Suprapubic skin (tissue), 4 donors: ENCODE results near the gene LSP1. TPM values are rescaled to one million over a fixed set of nuclear protein-coding genes. Genes with fewer than 3 reads are reported as not detected.

ENCODE experiments used
- DNase-seq, 2 donors: peaks; one replicate each; pipeline ENCODE4 v3.0.0-alpha.2; 2019; ENCODE audit warnings: low spot score in 2 of 2
- H3K27ac ChIP-seq: fragments of 200-600 bp; sonication (generic); one replicate; pipeline ENCODE4 v1.5.1; 2019
- H3K27me3 ChIP-seq: fragments of 200-600 bp; sonication (generic); one replicate; pipeline ENCODE4 v1.5.1; 2019
- H3K36me3 ChIP-seq: fragments of 200-600 bp; sonication (generic); one replicate; pipeline ENCODE4 v1.5.1; 2019
- H3K4me1 ChIP-seq: fragments of 200-600 bp; sonication (generic); one replicate; pipeline ENCODE4 v1.5.1; 2019
- H3K4me3 ChIP-seq: fragments of 200-600 bp; sonication (generic); one replicate; pipeline ENCODE4 v1.5.1; 2019; ENCODE audit warnings: mild to moderate bottlenecking
- H3K9me3 ChIP-seq: fragments of 200-600 bp; sonication (generic); one replicate; pipeline ENCODE4 v1.5.1; 2019
- CTCF ChIP-seq, 2 donors: fragments of 200-600 bp in 1 of 2; fragments of 450-650 bp in 1 of 2; sonication (generic) in 1 of 2; IDR thresholded peaks; one replicate each; pipeline ENCODE4 v1.5.1; 2016 to 2019; ENCODE audit warnings: antibody characterized with exemption in 2 of 2, mild to moderate bottlenecking in 1 of 2, moderate library complexity in 1 of 2
- EP300 ChIP-seq: sonication (generic); formaldehyde crosslinking; IDR thresholded peaks from one replicate; pipeline ENCODE4 v1.6.1; 2017; ENCODE audit warnings: antibody characterized with exemption
- POLR2A ChIP-seq, 2 donors: fragments of 450-650 bp; IDR thresholded peaks; one replicate each; pipeline ENCODE4 v1.6.1; 2017; ENCODE audit warnings: antibody characterized with exemption in 2 of 2, mild to moderate bottlenecking in 2 of 2, moderate library complexity in 2 of 2
- POLR2AphosphoS5 ChIP-seq, 3 donors: sonication (generic); formaldehyde crosslinking; IDR thresholded peaks; one replicate each; pipeline ENCODE4 v1.6.1; 2017; ENCODE audit warnings: antibody characterized with exemption in 3 of 3
- WGBS: methylation state at CpG from one replicate; pipeline ENCODE4 v1.1.5; 2018; 5-methylcytosine and 5-hydroxymethylcytosine counted together
- total RNA-seq, 4 donors: library from RNA; depleted of rRNA; stranded (reverse); fragments of >200 nt; gene quantifications; one replicate each; pipeline ENCODE4 v1.1.0, GENCODE V29; 2016

LSP1 gene
- total RNA-seq, 4 donors from 2014 or later, result 70.4 to 134 (median 107) TPM

- 74% methylated on average over 26 of the region's 31 CpGs for WGBS
- Histone ChIP-seq H3K4me3 (no peak within 1 kb of the TSS), H3K4me1 (peaks cover 55% of the 10 kb centered on the region), H3K27me3 (no peaks in the 10 kb centered on the region), H3K27ac (no peak within 1 kb of the TSS), H3K36me3 (no peaks in the 10 kb centered on the region), H3K9me3 (no peaks in the 10 kb centered on the region)
- TF ChIP-seq CTCF (IDR thresholded peaks at IDR 0.05) (no peak), POLR2AphosphoS5 (IDR thresholded peaks at IDR 0.05) (no peak), POLR2A (IDR thresholded peaks at IDR 0.05) (no peak), EP300 (no peak)
- DNase-seq, result peak in 1 of 2 donors; percentile 66
These were observed 66.7 kb downstream of the LSP1 start, which contains the start of gene TNNT3 for GRCh38 chr11:1919391-1920127. TNNT3 (plus strand) TSS chr11:1919703; CDS start chr11:1922875, 3,172 bp downstream.

GRCh38 chr11:1920128-1920908 lies 67.4 kb downstream of the LSP1 start:
- DNase-seq, result peak in 1 of 2 donors; percentile 61
- Histone ChIP-seq H3K27ac (no peak overlapping the region), H3K4me1 (peaks cover 59% of the 10 kb centered on the region), H3K4me3 (no peak overlapping the region), H3K27me3 (no peaks in the 10 kb centered on the region), H3K9me3 (no peaks in the 10 kb centered on the region), H3K36me3 (no peaks in the 10 kb centered on the region)
- TF ChIP-seq CTCF (IDR thresholded peaks at IDR 0.05), result no peak
- TF ChIP-seq POLR2AphosphoS5 (IDR thresholded peaks at IDR 0.05), result no peak
- TF ChIP-seq EP300, result no peak
- no peak for TF ChIP-seq POLR2A (IDR thresholded peaks at IDR 0.05)
- WGBS, result 82% methylated on average over 10 of the region's 25 CpGs

- DNase-seq, result peak in 1 of 2 donors; percentile 64
- no peak for TF ChIP-seq CTCF (IDR thresholded peaks at IDR 0.05)
- TF ChIP-seq EP300, result no peak
- no peak for TF ChIP-seq POLR2AphosphoS5 (IDR thresholded peaks at IDR 0.05)
- TF ChIP-seq POLR2A (IDR thresholded peaks at IDR 0.05), result no peak
- Histone ChIP-seq H3K4me1 (peaks cover 59% of the 10 kb centered on the region), H3K27ac (peak overlapping the region; percentile 12), H3K27me3 (no peaks in the 10 kb centered on the region), H3K36me3 (no peaks in the 10 kb centered on the region), H3K9me3 (no peaks in the 10 kb centered on the region), H3K4me3 (no peak overlapping the region)
- WGBS, result 43% methylated on average over 9 of the region's 21 CpGs
These were observed 68.2 kb downstream of the LSP1 start for GRCh38 chr11:1920909-1921573.

GRCh38 chr11:1921574-1922141 lies 68.8 kb downstream of the LSP1 start:
- Histone ChIP-seq H3K9me3 (no peaks in the 10 kb centered on the region), H3K27ac (peak overlapping the region; percentile 12), H3K4me1 (peaks cover 54% of the 10 kb centered on the region), H3K4me3 (no peak overlapping the region), H3K36me3 (no peaks in the 10 kb centered on the region), H3K27me3 (no peaks in the 10 kb centered on the region)
- WGBS, result 42% methylated on average over 16 of the region's 18 CpGs
- peak in 1 of 2 donors; percentile 74 for DNase-seq
- TF ChIP-seq POLR2AphosphoS5 (IDR thresholded peaks at IDR 0.05), result no peak
- TF ChIP-seq POLR2A (IDR thresholded peaks at IDR 0.05), result no peak
- TF ChIP-seq EP300, result no peak
- no peak for TF ChIP-seq CTCF (IDR thresholded peaks at IDR 0.05)
